OCI-LY7 (cell line): Measurements from ENCODE around the gene DNAH7. TPM values are rescaled to one million over a fixed set of nuclear protein-coding genes. Genes with fewer than 3 reads are reported as not detected.

ENCODE experiments used
- BruUV-seq: library from RNA; stranded (reverse); fragments of 400-500 nt; replicated peaks from 2 replicates; lab custom pipeline; 2021; lab: Mats Ljungman, UMichigan
- CTCF ChIA-PET: fragments of 300-600 bp; sonication (Branson Sonifier 250); formaldehyde crosslinking; loops from one replicate; lab custom pipeline; 2022; ENCODE audit warnings: antibody characterized with exemption; ENCODE audit not compliant: unreplicated experiment; lab: Charles Lee
- POLR2A ChIA-PET: fragments of 300-600 bp; sonication (Branson Sonifier 250); formaldehyde crosslinking; loops from one replicate; lab custom pipeline; 2022; ENCODE audit warnings: antibody characterized with exemption; lab: Charles Lee
- DNase-seq: peaks from one replicate; pipeline ENCODE4 v3.0.0-alpha.2; 2015; ENCODE audit warnings: low spot score
- H2AFZ ChIP-seq: fragments of 200-600 bp; sonication (generic), shearing (Covaris generic); 2 replicates; pipeline ENCODE4 v1.6.1; 2014; ENCODE audit warnings: mild to moderate bottlenecking, antibody characterized with exemption, low read length, moderate library complexity
- H3K27ac ChIP-seq: fragments of 200-600 bp; sonication (generic); 2 replicates; pipeline ENCODE4 v1.5.1; 2014; ENCODE audit warnings: mixed run types, low read depth, mild to moderate bottlenecking, moderate library complexity, low read length, inconsistent platforms; ENCODE audit not compliant: poor library complexity, severe bottlenecking
- H3K36me3 ChIP-seq: fragments of 200-600 bp; sonication (generic); 2 replicates; pipeline ENCODE4 v1.6.1; 2014; ENCODE audit warnings: mild to moderate bottlenecking, antibody characterized with exemption, low read length, moderate library complexity, mixed read lengths; ENCODE audit not compliant: insufficient read depth
- H3K4me1 ChIP-seq: fragments of 200-600 bp; sonication (generic); 2 replicates; pipeline ENCODE4 v1.5.1; 2014; ENCODE audit warnings: mild to moderate bottlenecking, low read length; ENCODE audit not compliant: insufficient read depth, poor library complexity, severe bottlenecking
- H3K4me2 ChIP-seq: fragments of 200-600 bp; sonication (generic); 2 replicates; pipeline ENCODE4 v1.6.1; 2014; ENCODE audit warnings: mild to moderate bottlenecking, low read length
- H3K4me3 ChIP-seq: fragments of 200-600 bp; sonication (generic); 2 replicates; pipeline ENCODE4 v1.5.1; 2014; ENCODE audit warnings: mild to moderate bottlenecking, low read depth, low read length; ENCODE audit not compliant: poor library complexity, severe bottlenecking
- H3K79me2 ChIP-seq: fragments of 200-600 bp; sonication (generic); 2 replicates; pipeline ENCODE4 v1.6.1; 2016; ENCODE audit warnings: low read depth, mild to moderate bottlenecking, low read length, moderate library complexity, mixed read lengths; ENCODE audit not compliant: insufficient read depth
- H3K9me2 ChIP-seq: fragments of 200-600 bp; sonication (generic); 2 replicates; pipeline ENCODE4 v1.6.1; 2016; ENCODE audit warnings: mild to moderate bottlenecking, low read length, mixed read lengths; ENCODE audit not compliant: insufficient read depth
- H3K9me3 ChIP-seq: fragments of 200-600 bp; sonication (generic); 2 replicates; pipeline ENCODE4 v1.6.1; 2014; ENCODE audit warnings: mild to moderate bottlenecking, mixed run types, low read length, mixed read lengths
- H4K20me1 ChIP-seq: fragments of 200-600 bp; sonication (generic); 2 replicates; pipeline ENCODE4 v1.6.1; 2014; ENCODE audit warnings: mild to moderate bottlenecking, antibody characterized with exemption, low read length, moderate library complexity, mixed read lengths; ENCODE audit not compliant: insufficient read depth
- CTCF ChIP-seq: fragments of 200-600 bp; sonication (generic); conservative IDR thresholded peaks from 2 replicates; pipeline ENCODE4 v1.5.1; 2014; ENCODE audit warnings: mild to moderate bottlenecking, antibody characterized with exemption, low read length, moderate library complexity, mixed read lengths
- EZH2phosphoT487 ChIP-seq: fragments of 200-600 bp; sonication (generic); IDR thresholded peaks from 2 replicates; pipeline ENCODE4 v1.6.1; 2018; ENCODE audit warnings: low read depth, borderline replicate concordance, mild to moderate bottlenecking, mixed run types, antibody characterized with exemption, low read length, moderate library complexity, mixed read lengths
- intact Hi-C: fragments of 100-400 bp; cut with micrococcal nuclease; formaldehyde crosslinking; loops from one replicate; pipeline ENCODE4 v1.10.0; 2022; ENCODE audit not compliant: unreplicated experiment
- total RNA-seq, 2 experiments: library from RNA; depleted of rRNA in 1 of 2; stranded (reverse); fragments of >200 nt in 1 of 2; shearing (Covaris generic) in 1 of 2; gene quantifications; 2 replicates each; pipeline ENCODE4 v1.2.3, GENCODE V29; 2014 to 2022

Gene DNAH7
- total RNA-seq, 2 experiments from 2014 or later: not detected

- Histone ChIP-seq H3K4me1 (peaks cover 14% of the 10 kb centered on the region), H3K36me3 (no peaks in the 10 kb centered on the region), H4K20me1 (no peaks in the 10 kb centered on the region), H3K9me2 (no peaks in the 10 kb centered on the region), H3K79me2 (no peaks in the 10 kb centered on the region), H3K27ac (no peak overlapping the region), H3K4me3 (no peak overlapping the region), H3K9me3 (no peaks in the 10 kb centered on the region), H3K4me2 (no peak overlapping the region), H2AFZ (no peak overlapping the region)
- intact Hi-C loops: no loop called here
- BruUV-seq: no TSS peak
- TF ChIP-seq EZH2phosphoT487: no peak
- TF ChIP-seq CTCF: no peak
- POLR2A ChIA-PET: interaction anchor here (0.6 kb wide), 1 partner anchor 229 kb away, joined by 3 read pairs; no protein-coding TSS in a partner anchor
- CTCF ChIA-PET: no interaction called here
- no peak for DNase-seq
These were observed 40.0 kb upstream of the DNAH7 start for GRCh38 chr2:196108604-196109003.

- Histone ChIP-seq H3K27ac (no peak overlapping the region), H3K9me2 (no peaks in the 10 kb centered on the region), H3K4me2 (no peak overlapping the region), H3K79me2 (no peaks in the 10 kb centered on the region), H3K4me3 (no peak overlapping the region), H4K20me1 (no peaks in the 10 kb centered on the region), H2AFZ (peak overlapping the region; percentile 35), H3K9me3 (no peaks in the 10 kb centered on the region), H3K4me1 (peaks cover 30% of the 10 kb centered on the region), H3K36me3 (no peaks in the 10 kb centered on the region)
- no TSS peak for BruUV-seq
- TF ChIP-seq EZH2phosphoT487 (no peak), CTCF (no peak)
- POLR2A ChIA-PET: interaction anchor here (0.6 kb wide), 1 partner anchor 294 kb away, joined by 3 read pairs; no protein-coding TSS in a partner anchor
- DNase-seq: no peak
- intact Hi-C loops: no loop called here
- CTCF ChIA-PET: no interaction called here
These were observed 37.3 kb upstream of the DNAH7 start for GRCh38 chr2:196105951-196106350.

GRCh38 chr2:196104066-196104465 lies 35.4 kb upstream of the DNAH7 start:
- H3K9me2 ChIP-seq: no peaks in the 10 kb centered on the region
- TF ChIP-seq CTCF (no peak), EZH2phosphoT487 (no peak)
- POLR2A ChIA-PET: no interaction called here
- no TSS peak for BruUV-seq
- H3K4me2 ChIP-seq: no peak overlapping the region
- no peaks in the 10 kb centered on the region for H3K79me2 ChIP-seq
- peaks cover 31% of the 10 kb centered on the region for H3K4me1 ChIP-seq
- H4K20me1 ChIP-seq: no peaks in the 10 kb centered on the region
- CTCF ChIA-PET: no interaction called here
- H3K4me3 ChIP-seq: no peak overlapping the region
- no peak for DNase-seq
- H2AFZ ChIP-seq: no peak overlapping the region
- H3K9me3 ChIP-seq: no peaks in the 10 kb centered on the region
- H3K27ac ChIP-seq: no peak overlapping the region
- intact Hi-C loops: no loop called here
- H3K36me3 ChIP-seq: no peaks in the 10 kb centered on the region
